ENCODE results near the gene CSTB.
A peak's percentile ranks its signal among the peaks of the same experiment; 100 is the strongest.

The CSTB gene

GRCh38 chr21:43817157-43818086 is 41.3 kb upstream of the CSTB start:
- no peak overlapping the region for H3K23ac ChIP-seq (ENCODE audit: low read length)

DNA sequence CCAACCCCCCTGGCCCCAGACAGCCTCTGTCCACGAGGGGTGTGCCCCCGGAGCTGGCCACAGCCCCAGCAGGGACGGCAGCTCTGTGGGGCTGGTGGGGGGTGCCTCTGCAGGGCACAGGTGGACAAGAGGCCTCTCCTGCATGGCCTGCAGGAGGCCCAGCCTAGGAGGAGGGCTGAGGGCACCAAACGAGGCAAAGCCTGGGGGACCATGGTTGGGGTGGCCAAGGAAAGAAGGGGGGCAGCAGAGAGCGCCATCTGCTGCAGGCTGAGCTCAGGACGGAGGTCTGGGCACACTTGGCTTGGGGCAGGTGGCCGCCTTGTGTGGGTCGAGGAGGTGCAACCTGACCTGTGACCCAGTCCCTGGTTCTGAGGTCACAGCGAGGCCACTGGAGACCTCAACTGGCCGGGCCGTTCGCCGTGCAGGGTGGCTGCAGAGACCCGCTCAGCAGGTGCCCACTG is 40.5 kb upstream of the CSTB start:
- Histone ChIP-seq H3K4me2 (ENCODE audit: low read length) (no peak overlapping the region), H3K14ac (ENCODE audit: low read length) (no peak overlapping the region), H3K18ac (ENCODE audit: low read length) (no peak overlapping the region), H3K79me2 (ENCODE audit: control insufficient read depth, insufficient read depth, low read length, poor library complexity) (no peaks in the 10 kb centered on the region), H3K23ac (ENCODE audit: low read length) (no peak overlapping the region), H3K4me3 (ENCODE audit: low read depth, low read length) (no peak overlapping the region), H2AFZ (ENCODE audit: insufficient read depth, low read length, poor library complexity) (no peak overlapping the region), H3K36me3 (ENCODE audit: control insufficient read depth in 1 of 2, insufficient read depth in 2 of 2, low read length in 2 of 2) (no peaks in the 10 kb centered on the region), H3K4me1 (ENCODE audit: control insufficient read depth in 1 of 2, insufficient read depth in 2 of 2, low read length in 2 of 2) (no peaks in the 10 kb centered on the region), H2BK5ac (ENCODE audit: low read depth, low read length, poor library complexity) (no peak overlapping the region), H4K12ac (ENCODE audit: low read depth, low read length) (no peak overlapping the region), H3K27ac (ENCODE audit: low read depth, low read length) (no peak overlapping the region), H4K8ac (ENCODE audit: low read depth, low read length) (no peak overlapping the region), H3K9ac (ENCODE audit: low read length) (no peak overlapping the region), H3K4ac (ENCODE audit: low read depth, low read length) (no peak overlapping the region), H4K91ac (ENCODE audit: low read depth, low read length) (no peak overlapping the region), H2BK12ac (ENCODE audit: low read length) (no peak overlapping the region), H2AK5ac (ENCODE audit: low read length) (no peak overlapping the region), H3K79me1 (ENCODE audit: low read length) (no peaks in the 10 kb centered on the region), H2BK120ac (ENCODE audit: insufficient read depth, low read length, poor library complexity) (no peak overlapping the region), H3K27me3 (ENCODE audit: insufficient read depth, low read length) (no peaks in the 10 kb centered on the region), H3K9me3 (ENCODE audit: insufficient read depth, low read depth, low read length) (peaks cover 7% of the 10 kb centered on the region)
- no CpG with 5 or more reads among the region's 14 CpGs for WGBS (ENCODE audit: extremely low coverage, insufficient coverage, insufficient read length)
- DNase-seq = no peak

More at GRCh38 chr21:43817157-43818086, 41.3 kb upstream of the CSTB start:
- no peak overlapping the region for H3K4me3 ChIP-seq (ENCODE audit: low read depth, low read length)
- no peak overlapping the region for H2BK120ac ChIP-seq (ENCODE audit: insufficient read depth, low read length, poor library complexity)
- no peak overlapping the region for H2AK5ac ChIP-seq (ENCODE audit: low read length)
- no peak overlapping the region for H3K27ac ChIP-seq (ENCODE audit: low read depth, low read length)
- H3K36me3 ChIP-seq (ENCODE audit: control insufficient read depth in 1 of 2, insufficient read depth in 2 of 2, low read length in 2 of 2) = no peaks in the 10 kb centered on the region
- H3K4me2 ChIP-seq (ENCODE audit: low read length) = no peak overlapping the region
- H2AFZ ChIP-seq (ENCODE audit: insufficient read depth, low read length, poor library complexity) = no peak overlapping the region
- H2BK5ac ChIP-seq (ENCODE audit: low read depth, low read length, poor library complexity) = no peak overlapping the region
- H3K4ac ChIP-seq (ENCODE audit: low read depth, low read length) = no peak overlapping the region
- peaks cover 7% of the 10 kb centered on the region for H3K9me3 ChIP-seq (ENCODE audit: insufficient read depth, low read depth, low read length)
- H3K14ac ChIP-seq (ENCODE audit: low read length) = no peak overlapping the region
- no peaks in the 10 kb centered on the region for H3K27me3 ChIP-seq (ENCODE audit: insufficient read depth, low read length)
- no peak overlapping the region for H3K18ac ChIP-seq (ENCODE audit: low read length)
- no peak for DNase-seq
- no peaks in the 10 kb centered on the region for H3K79me1 ChIP-seq (ENCODE audit: low read length)
- H3K79me2 ChIP-seq (ENCODE audit: control insufficient read depth, insufficient read depth, low read length, poor library complexity) = no peaks in the 10 kb centered on the region
- H3K4me1 ChIP-seq (ENCODE audit: control insufficient read depth in 1 of 2, insufficient read depth in 2 of 2, low read length in 2 of 2) = no peaks in the 10 kb centered on the region
- no CpG with 5 or more reads among the region's 29 CpGs for WGBS (ENCODE audit: extremely low coverage, insufficient coverage, insufficient read length)
- H2BK12ac ChIP-seq (ENCODE audit: low read length) = no peak overlapping the region
- no peak overlapping the region for H4K8ac ChIP-seq (ENCODE audit: low read depth, low read length)
- H4K91ac ChIP-seq (ENCODE audit: low read depth, low read length) = no peak overlapping the region
- H3K9ac ChIP-seq (ENCODE audit: low read length) = no peak overlapping the region
- H4K12ac ChIP-seq (ENCODE audit: low read depth, low read length) = no peak overlapping the region

- Histone ChIP-seq H3K4me2 (ENCODE audit: low read length) (no peak overlapping the region), H3K4me3 (ENCODE audit: low read depth, low read length) (no peak overlapping the region), H3K18ac (ENCODE audit: low read length) (no peak overlapping the region), H3K79me1 (ENCODE audit: low read length) (no peaks in the 10 kb centered on the region), H4K8ac (ENCODE audit: low read depth, low read length) (no peak overlapping the region), H4K12ac (ENCODE audit: low read depth, low read length) (no peak overlapping the region), H3K4me1 (ENCODE audit: control insufficient read depth in 1 of 2, insufficient read depth in 2 of 2, low read length in 2 of 2) (peaks cover 0 to 1% of the 10 kb centered on the region in 2 experiments), H3K23ac (ENCODE audit: low read length) (no peak overlapping the region), H3K79me2 (ENCODE audit: control insufficient read depth, insufficient read depth, low read length, poor library complexity) (no peaks in the 10 kb centered on the region), H2AK5ac (ENCODE audit: low read length) (no peak overlapping the region), H2AFZ (ENCODE audit: insufficient read depth, low read length, poor library complexity) (no peak overlapping the region), H3K27ac (ENCODE audit: low read depth, low read length) (no peak overlapping the region), H2BK12ac (ENCODE audit: low read length) (no peak overlapping the region), H3K9ac (ENCODE audit: low read length) (no peak overlapping the region), H3K4ac (ENCODE audit: low read depth, low read length) (no peak overlapping the region), H4K91ac (ENCODE audit: low read depth, low read length) (no peak overlapping the region), H2BK120ac (ENCODE audit: insufficient read depth, low read length, poor library complexity) (no peak overlapping the region), H3K36me3 (ENCODE audit: control insufficient read depth in 1 of 2, insufficient read depth in 2 of 2, low read length in 2 of 2) (no peaks in the 10 kb centered on the region), H3K27me3 (ENCODE audit: insufficient read depth, low read length) (no peaks in the 10 kb centered on the region), H2BK5ac (ENCODE audit: low read depth, low read length, poor library complexity) (no peak overlapping the region), H3K14ac (ENCODE audit: low read length) (no peak overlapping the region), H3K9me3 (ENCODE audit: insufficient read depth, low read depth, low read length) (peaks cover 7% of the 10 kb centered on the region)
- WGBS (ENCODE audit: extremely low coverage, insufficient coverage, insufficient read length) = no CpG with 5 or more reads among the region's 15 CpGs
- no peak for DNase-seq
Measured at GRCh38 chr21:43815991-43816390, 39.9 kb upstream of the CSTB start.

DNA sequence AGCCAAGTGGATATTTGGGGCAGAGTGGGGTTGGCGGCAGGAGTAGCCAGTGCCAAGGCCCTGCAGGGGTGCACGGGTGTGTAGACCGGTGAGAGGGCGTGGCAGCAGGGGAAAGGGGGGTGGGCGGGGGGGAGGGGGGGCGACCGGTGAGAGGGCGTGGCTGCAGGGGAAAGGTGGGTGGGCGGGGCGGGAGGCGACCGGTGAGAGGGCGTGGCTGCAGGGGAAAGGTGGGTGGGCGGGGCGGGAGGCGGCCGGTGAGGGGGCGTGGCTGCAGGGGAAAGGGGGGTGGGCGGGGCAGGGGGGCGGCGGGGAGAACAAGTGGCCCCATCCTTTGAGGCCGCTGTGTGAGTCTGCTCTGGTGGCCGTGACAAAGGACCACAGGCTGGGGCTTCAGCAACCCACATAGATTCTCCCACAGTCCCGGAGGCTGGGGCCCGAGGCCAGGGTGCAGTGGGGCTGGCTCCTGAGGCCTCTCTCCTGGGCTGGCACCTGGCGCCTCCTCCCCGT is 39.1 kb upstream of the CSTB start:
- H3K79me2 ChIP-seq (ENCODE audit: control insufficient read depth, insufficient read depth, low read length, poor library complexity) = no peaks in the 10 kb centered on the region
- H3K27ac ChIP-seq (ENCODE audit: low read depth, low read length) = no peak overlapping the region
- WGBS (ENCODE audit: extremely low coverage, insufficient coverage, insufficient read length) = no CpG with 5 or more reads among the region's 27 CpGs
- no peak overlapping the region for H3K18ac ChIP-seq (ENCODE audit: low read length)
- H3K14ac ChIP-seq (ENCODE audit: low read length) = no peak overlapping the region
- H3K9me3 ChIP-seq (ENCODE audit: insufficient read depth, low read depth, low read length) = peaks cover 7% of the 10 kb centered on the region
- H2AK5ac ChIP-seq (ENCODE audit: low read length) = no peak overlapping the region
- no peak overlapping the region for H2AFZ ChIP-seq (ENCODE audit: insufficient read depth, low read length, poor library complexity)
- no peak overlapping the region for H4K91ac ChIP-seq (ENCODE audit: low read depth, low read length)
- no peak overlapping the region for H3K4me3 ChIP-seq (ENCODE audit: low read depth, low read length)
- DNase-seq = peak in 1 of 2 donors; percentile 45
- no peak overlapping the region for H3K4me2 ChIP-seq (ENCODE audit: low read length)
- H4K8ac ChIP-seq (ENCODE audit: low read depth, low read length) = no peak overlapping the region
- no peaks in the 10 kb centered on the region for H3K79me1 ChIP-seq (ENCODE audit: low read length)
- no peak overlapping the region for H2BK120ac ChIP-seq (ENCODE audit: insufficient read depth, low read length, poor library complexity)
- no peak overlapping the region for H4K12ac ChIP-seq (ENCODE audit: low read depth, low read length)
- H2BK5ac ChIP-seq (ENCODE audit: low read depth, low read length, poor library complexity) = no peak overlapping the region
- H3K23ac ChIP-seq (ENCODE audit: low read length) = no peak overlapping the region
- no peak overlapping the region for H3K9ac ChIP-seq (ENCODE audit: low read length)
- peaks cover 0 to 3% of the 10 kb centered on the region in 2 experiments for H3K4me1 ChIP-seq (ENCODE audit: control insufficient read depth in 1 of 2, insufficient read depth in 2 of 2, low read length in 2 of 2)
- no peak overlapping the region for H3K4ac ChIP-seq (ENCODE audit: low read depth, low read length)
- no peaks in the 10 kb centered on the region for H3K36me3 ChIP-seq (ENCODE audit: control insufficient read depth in 1 of 2, insufficient read depth in 2 of 2, low read length in 2 of 2)
- H2BK12ac ChIP-seq (ENCODE audit: low read length) = no peak overlapping the region
- no peaks in the 10 kb centered on the region for H3K27me3 ChIP-seq (ENCODE audit: insufficient read depth, low read length)

Data from trophoblast cell (in vitro differentiated cells and primary cell).